HG03342 (cell line): Measurements from ENCODE around the gene SND1.

Experiments used
- ATAC-seq: cut with Tn5 transposase; IDR thresholded peaks from one replicate; pipeline ENCODE4 v1.9.1; 2021; ENCODE audit warnings: mild to moderate bottlenecking, moderate library complexity; ENCODE audit not compliant: unreplicated experiment

Gene SND1

DNA sequence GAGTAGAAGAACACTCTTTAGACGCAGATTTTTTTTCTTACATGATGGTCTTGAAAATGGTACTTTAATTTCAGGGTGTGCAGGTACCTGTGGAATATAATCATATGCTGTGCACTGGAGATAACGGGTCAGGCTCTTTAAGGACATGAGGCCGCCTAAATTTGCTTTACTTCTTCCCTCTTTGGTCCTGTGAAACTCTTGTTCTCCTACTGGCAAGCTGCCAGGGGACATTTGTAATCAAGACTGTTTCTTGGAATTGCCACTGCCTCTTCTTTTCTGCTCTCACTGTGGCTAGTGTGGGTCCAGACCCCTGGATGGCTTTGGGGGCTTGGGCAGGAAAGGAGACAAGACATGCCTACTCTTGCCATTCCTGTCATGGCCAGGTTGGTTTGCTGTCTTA, 146.0 kb downstream of the SND1 start:
- no peak for ATAC-seq

GRCh38 chr7:127798769-127799372, 146.9 kb downstream of the SND1 start:
- no peak for ATAC-seq

GRCh38 chr7:127799535-127800305, 147.7 kb downstream of the SND1 start:
- ATAC-seq = no peak

- no peak for ATAC-seq
Observed at GRCh38 chr7:127802845-127803244, 150.9 kb downstream of the SND1 start.

DNA sequence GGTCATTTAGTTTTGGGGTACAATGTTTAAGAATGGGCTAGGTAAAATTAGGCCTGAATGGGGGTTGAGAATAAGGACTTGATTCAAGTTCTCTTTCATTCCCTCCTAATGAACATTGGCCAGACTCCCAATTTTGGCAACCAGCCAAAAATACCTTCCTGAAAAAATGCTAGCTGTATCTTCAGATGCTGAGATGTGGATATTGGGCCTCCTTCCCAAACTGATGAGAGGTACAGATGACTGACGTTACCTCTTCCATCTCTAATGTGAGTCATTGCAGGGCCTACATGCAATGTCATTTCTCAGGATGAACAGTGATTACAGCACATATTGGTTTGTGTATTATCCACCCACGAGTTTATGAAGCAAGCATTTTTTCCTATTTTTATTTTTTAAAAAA, 151.6 kb downstream of the SND1 start:
- ATAC-seq = no peak

DNA sequence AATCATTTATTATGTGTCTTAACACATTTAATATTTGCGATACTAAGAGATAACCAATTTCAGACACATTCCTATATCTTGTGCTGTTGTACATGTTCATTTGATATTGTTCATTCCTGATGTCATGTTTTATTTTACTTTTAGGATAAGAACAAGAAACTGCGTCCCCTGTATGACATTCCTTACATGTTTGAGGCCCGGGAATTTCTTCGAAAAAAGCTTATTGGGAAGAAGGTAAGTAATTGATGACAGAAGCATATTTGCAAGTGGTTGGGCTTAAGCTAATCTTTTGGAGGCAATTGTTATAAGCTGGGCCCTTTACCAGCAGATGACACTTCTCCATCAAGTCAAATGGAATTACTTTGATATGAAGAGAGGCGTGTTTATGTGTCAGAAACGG, 155.3 kb downstream of the SND1 start:
- ATAC-seq = no peak

GRCh38 chr7:127807829-127808228, 155.8 kb downstream of the SND1 start:
- no peak for ATAC-seq

- ATAC-seq = no peak
Observed at GRCh38 chr7:127809261-127809702, 157.3 kb downstream of the SND1 start.

DNA sequence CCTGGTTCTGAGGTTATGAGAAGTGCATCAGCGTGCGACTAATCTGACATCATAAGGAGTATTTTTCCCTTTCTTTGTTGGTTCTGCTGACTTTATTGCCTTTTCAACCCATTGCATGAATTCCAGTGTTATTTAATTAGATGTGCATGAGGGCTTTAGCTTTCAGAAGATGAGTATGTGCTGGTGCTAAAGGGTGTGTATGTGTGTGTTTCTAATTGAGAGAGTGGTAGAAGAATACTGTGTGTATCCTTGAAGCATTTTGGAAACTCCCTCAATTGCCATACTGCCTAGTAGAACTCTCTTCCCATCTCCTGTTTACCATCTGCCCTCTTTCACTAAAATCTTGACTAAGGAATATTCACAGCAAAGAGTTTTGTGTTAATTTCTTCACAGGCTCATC, 158.1 kb downstream of the SND1 start:
- no peak for ATAC-seq

DNA sequence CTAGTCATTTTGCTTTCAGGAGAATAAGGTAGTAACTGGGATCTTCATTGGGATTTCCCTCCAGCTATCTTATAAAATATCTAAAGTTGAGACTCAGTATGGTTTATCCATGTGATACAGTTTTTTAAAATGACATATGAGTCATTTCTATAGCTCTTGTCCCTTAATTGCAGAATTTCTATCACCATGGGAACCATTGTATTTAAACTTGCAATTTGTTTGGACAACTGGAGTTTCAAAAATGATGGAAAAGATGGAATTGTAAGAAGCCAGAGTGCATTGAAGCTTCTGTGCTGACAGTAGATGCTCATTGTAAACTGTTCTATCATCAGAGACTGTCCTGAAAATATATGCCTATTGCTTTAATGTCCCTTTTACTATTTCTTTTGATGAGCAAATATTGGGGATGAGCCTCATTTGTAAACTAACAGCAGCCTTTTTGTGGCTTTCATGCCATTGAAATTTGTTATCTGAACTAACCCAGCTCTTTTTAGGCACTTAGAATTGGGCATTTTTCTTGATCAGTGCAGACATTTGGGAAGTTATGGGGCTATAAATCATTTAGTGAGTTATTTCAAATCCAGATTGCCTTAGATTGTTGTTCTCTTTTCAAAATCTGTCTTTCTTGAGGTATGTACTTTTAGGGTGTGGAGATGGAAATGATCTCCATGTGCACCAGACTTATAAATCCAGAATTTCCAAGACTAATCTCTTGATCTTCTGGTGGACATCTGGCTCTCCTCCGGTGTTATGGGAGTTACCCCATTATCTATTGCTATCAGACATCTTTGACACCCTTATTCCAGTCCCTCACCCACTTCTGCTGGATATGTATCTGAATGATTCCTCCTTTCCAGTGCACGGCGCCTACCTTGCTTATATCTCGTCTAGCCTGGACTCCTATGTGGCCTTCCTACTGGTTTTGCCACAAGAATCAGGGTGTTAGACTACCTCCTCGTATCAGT, 159.0 kb downstream of the SND1 start:
- ATAC-seq = no peak

DNA sequence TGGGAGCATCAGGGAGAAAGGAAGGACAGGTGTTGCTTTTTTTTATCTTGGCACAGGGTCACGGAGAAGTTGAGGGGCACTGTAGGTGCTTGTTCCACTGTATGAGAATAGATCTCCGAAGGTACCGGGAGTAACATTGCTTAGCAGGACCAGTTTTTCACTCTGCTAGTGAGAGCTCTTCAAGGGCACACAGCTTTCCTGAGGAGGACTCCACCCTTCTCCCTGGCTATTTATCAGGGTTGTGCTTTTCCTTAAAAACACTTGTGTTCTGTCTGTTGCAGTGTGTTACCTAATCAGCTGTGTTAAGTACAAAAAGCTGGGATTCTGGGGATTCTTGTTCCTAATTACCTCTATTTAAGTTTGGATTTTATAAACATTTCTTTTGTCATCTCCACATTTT, 160.5 kb downstream of the SND1 start:
- ATAC-seq = no peak

- no peak for ATAC-seq
Observed at GRCh38 chr7:127813991-127814541, 162.1 kb downstream of the SND1 start.

DNA sequence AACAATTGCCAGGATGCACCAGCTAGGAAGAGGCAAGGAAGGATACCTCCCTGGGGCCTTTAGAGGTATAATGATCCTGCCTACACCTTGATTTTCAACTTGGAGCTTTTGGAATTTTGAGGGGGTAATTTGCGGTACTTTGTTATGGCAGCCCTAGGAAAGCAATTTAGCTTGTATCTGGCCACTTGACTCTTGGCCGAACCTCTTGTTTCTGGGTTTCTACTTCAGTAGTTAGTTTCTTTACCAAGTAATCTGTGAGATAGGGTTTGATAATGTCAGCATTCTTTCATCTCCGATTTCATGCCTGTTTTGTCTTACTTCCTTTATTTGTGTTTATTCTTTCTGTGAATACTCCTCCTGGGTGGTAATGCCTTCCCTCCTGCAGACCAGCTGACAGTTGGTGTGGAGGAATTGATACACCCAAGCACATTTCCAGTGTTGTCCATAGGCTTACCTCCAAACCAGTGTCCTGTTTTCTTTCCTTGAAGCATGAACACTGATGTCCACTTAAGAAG, 163.7 kb downstream of the SND1 start:
- ATAC-seq = no peak

GRCh38 chr7:127816354-127817190, 164.6 kb downstream of the SND1 start:
- ATAC-seq = no peak

DNA sequence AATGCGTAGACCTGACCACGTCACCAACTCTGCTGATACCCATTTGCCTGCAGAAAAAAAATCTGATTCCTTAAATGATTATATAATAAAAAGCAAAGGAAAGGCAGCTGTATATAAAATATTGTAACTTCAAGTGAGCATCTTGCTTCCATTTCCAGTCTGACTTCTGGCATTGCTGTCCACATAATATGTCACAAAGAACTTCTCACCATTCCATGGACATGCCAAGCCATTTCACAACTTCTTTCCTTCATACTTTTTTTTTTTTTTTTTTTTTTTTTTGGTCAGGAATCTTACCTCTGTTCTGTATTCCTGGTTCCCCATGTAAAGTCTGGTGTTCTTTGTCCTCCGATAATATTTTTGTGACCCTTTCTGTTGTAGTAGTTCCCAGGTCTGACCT, 165.5 kb downstream of the SND1 start:
- no peak for ATAC-seq

DNA sequence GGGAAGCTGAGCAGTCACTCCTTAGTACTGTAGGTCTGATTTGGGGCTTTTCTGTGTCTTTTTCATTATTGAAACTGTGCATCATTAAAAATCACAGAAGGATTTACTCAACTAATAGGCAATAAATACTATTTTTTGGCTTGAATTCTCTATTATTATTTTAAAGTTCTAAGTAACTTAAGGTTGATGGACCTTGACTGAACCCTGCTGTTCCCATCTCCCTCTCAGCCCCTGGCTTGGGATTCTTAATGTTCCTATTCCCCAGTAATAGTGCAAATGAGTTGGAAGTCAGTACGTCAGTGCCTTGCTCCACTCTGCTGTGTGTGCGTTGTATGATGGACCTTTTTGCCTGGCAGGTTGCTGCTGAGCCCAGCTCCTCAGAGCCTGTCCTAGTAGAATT, 166.3 kb downstream of the SND1 start:
- no peak for ATAC-seq

DNA sequence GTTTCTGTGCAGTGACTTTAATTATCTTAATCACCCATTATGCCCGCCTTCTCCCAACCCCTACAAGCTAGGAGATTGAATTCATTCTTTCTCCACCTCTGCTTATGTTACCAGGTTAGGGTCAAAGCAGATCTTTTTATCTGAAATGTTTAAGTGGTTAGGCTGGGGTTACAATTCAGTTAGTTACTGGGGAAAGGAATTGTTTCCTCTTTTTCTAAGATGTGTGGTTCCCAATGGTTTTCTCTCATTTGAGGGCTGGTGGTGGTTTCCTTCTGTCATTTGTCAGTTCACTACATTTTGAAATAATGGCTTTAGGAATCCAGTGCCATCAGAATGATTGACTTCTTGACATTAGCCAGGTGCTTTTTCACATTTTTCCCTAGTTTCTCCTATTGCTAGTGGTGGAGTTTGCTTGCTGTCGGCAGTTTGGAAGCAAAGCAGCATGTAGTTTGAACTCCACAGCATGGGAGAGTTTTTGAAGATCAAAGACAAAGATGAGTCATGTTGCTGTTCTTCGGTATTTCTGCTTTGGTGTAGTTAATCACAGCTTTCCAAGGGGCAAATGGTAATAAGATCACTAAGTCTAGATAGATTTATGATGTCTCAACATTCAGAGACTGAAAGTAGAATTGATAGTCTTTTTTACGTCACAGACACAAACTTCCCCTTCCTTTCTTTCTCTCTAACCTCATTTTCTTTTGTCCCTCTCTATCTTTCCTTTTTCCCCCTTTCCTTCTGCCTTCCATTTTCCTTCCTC, 168.2 kb downstream of the SND1 start:
- peak; percentile 45 for ATAC-seq

DNA sequence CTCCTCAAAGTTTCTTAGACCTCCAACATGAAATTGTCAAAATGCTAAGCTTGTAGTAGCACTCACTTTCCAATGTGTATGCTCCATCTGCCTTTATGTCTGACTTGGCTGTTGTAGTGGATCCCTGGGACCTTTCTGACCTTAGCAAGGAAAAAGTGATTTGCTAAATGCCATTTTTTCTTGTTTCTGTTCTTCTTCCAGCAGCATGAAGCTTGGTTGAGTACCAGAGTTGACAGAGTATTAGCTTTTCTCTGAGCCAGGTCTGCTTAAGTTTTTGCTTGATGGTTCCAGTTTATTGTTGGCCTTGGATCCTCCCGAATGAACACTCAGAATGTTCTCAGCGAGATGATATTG, 168.7 kb downstream of the SND1 start:
- no peak for ATAC-seq

DNA sequence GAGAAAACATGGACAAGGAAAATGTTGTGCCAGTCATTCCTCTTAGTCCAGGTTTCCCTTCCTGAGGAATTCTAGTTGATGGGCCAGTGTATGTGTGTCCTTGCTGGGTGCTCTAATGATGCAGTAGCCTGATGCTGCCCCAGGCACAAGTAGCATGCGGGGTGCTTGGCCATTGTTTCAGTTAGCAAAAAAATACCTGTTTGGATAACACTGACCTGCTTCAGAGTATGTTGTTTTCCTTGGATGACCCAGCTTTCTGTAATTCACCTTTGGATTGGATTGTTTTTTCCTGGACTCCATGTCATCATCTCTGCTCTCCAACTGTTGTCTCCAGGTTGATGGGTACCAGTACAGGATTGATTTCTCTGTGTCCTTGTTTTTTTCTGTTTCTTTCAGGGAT, 169.2 kb downstream of the SND1 start:
- no peak for ATAC-seq
